K562 (cell line): ENCODE measurements around the gene PRKD1. TPM values are rescaled to one million over a fixed set of nuclear protein-coding genes. Genes with fewer than 3 reads are reported as not detected.

Source experiments
- ATAC-seq: fragments of 200-7000 bp; cut with Tn5 transposase; 3 replicates; pipeline ENCODE4 v1.9.1; 2020; ENCODE audit warnings: moderate library complexity
- BruUV-seq: library from RNA; stranded (reverse); fragments of 400-500 nt; replicated peaks from 2 replicates; lab custom pipeline; 2021; lab: Mats Ljungman, UMichigan
- CTCF ChIA-PET: fragments of 300-600 bp; formaldehyde crosslinking; extraction: SDS; loops from one replicate; lab custom pipeline; 2021; ENCODE audit warnings: low intra/inter-chr PET ratio; lab: Yijun Ruan, JAX
- POLR2A ChIA-PET: fragments of 300-600, 350-650 bp; sonication (Branson Sonifier 250); formaldehyde crosslinking; extraction: SDS; loops from one replicate; lab custom pipeline; 2021; ENCODE audit warnings: antibody characterized with exemption, inconsistent platforms; lab: Yijun Ruan, JAX
- DNase-seq, 4 experiments: peaks; one replicate each; pipeline versions ENCODE4 v3.0.0 to v3.0.0-alpha.2; 2011 to 2018; ENCODE audit warnings: low spot score in 3 of 4, mixed read lengths in 3 of 4; ENCODE audit errors: extremely low read depth in 1 of 4
- FAIRE-seq: peaks from 2 replicates; lab custom pipeline; 2011; peaks lifted over from hg19 to GRCh38; lab: Jason Lieb, UNC
- H2AFZ ChIP-seq: 2 replicates; pipeline ENCODE4 v1.6.0; 2011; ENCODE audit warnings: low read depth, low read length, control low read depth, inconsistent platforms
- H3K27ac ChIP-seq: fragments of 200-600 bp; 3 replicates; pipeline ENCODE4 v1.8.0; 2011; ENCODE audit warnings: low read depth, mild to moderate bottlenecking, control low read depth, inconsistent platforms, low read length, moderate library complexity, mixed read lengths; ENCODE audit errors: extremely low read depth
- H3K27me3 ChIP-seq, 2 experiments: fragments of 300-600 bp in 1 of 2; 2 replicates in 1 of 2; 3 replicates in 1 of 2; pipeline versions ENCODE4 v1.6.0 to v1.8.0; 2011; ENCODE audit warnings: inconsistent platforms in 2 of 2, low read length in 2 of 2, mild to moderate bottlenecking in 1 of 2, mixed read lengths in 1 of 2, moderate library complexity in 1 of 2; ENCODE audit not compliant: control insufficient read depth in 2 of 2, insufficient read depth in 2 of 2
- H3K36me3 ChIP-seq: fragments of 300-600 bp; 3 replicates; pipeline ENCODE4 v1.8.0; 2011; ENCODE audit warnings: mild to moderate bottlenecking, low read length, inconsistent platforms; ENCODE audit not compliant: control insufficient read depth, insufficient read depth
- H3K4me1 ChIP-seq, 2 experiments: fragments of 200-600 bp in 1 of 2; replicated peaks in 1 of 2; 2 replicates in 1 of 2; 3 replicates in 1 of 2; pipeline versions ENCODE4 v1.5.1 to v1.8.0; 2011; ENCODE audit warnings: inconsistent platforms in 2 of 2, low read length in 2 of 2, mild to moderate bottlenecking in 1 of 2, mixed read lengths in 1 of 2, moderate library complexity in 1 of 2; ENCODE audit not compliant: control insufficient read depth in 2 of 2, insufficient read depth in 2 of 2
- H3K4me2 ChIP-seq: 2 replicates; pipeline ENCODE4 v1.6.1; 2011; ENCODE audit warnings: low read length, control low read depth, inconsistent platforms, mixed read lengths; ENCODE audit not compliant: insufficient read depth
- H3K4me3 ChIP-seq: fragments of 200-600 bp; sonication (generic), shearing (Covaris generic); 2 replicates; pipeline ENCODE4 v1.5.1; 2016; ENCODE audit warnings: control low read depth, inconsistent platforms
- H3K79me2 ChIP-seq: fragments of 200-600 bp; 3 replicates; pipeline ENCODE4 v1.8.0; 2011; ENCODE audit warnings: low read length, inconsistent platforms; ENCODE audit not compliant: control insufficient read depth, insufficient read depth
- H3K9ac ChIP-seq, 2 experiments: 2 replicates each; pipeline versions ENCODE4 v1.6.0 to v1.6.1; 2011; ENCODE audit warnings: low read depth in 2 of 2, low read length in 2 of 2, control low read depth in 1 of 2, inconsistent platforms in 1 of 2, mild to moderate bottlenecking in 1 of 2, mixed read lengths in 1 of 2; ENCODE audit not compliant: insufficient read depth in 1 of 2
- H3K9me1 ChIP-seq: one replicate; pipeline ENCODE4 v1.6.0; 2011; ENCODE audit warnings: inconsistent platforms, mild to moderate bottlenecking, low read length, moderate library complexity; ENCODE audit not compliant: control insufficient read depth, insufficient read depth
- H3K9me3 ChIP-seq: replicated peaks from 2 replicates; pipeline ENCODE4 v1.5.1; 2011; ENCODE audit warnings: low read depth, low read length, inconsistent platforms; ENCODE audit not compliant: control insufficient read depth, insufficient read depth
- H4K20me1 ChIP-seq: replicated peaks from 2 replicates; pipeline ENCODE4 v1.6.1; 2011; ENCODE audit warnings: low read length, inconsistent platforms, mixed read lengths; ENCODE audit not compliant: control insufficient read depth, insufficient read depth
- ATF1 ChIP-seq, 2 experiments: fragments of 450-650 bp in 1 of 2; IDR thresholded peaks; 2 replicates each; pipeline ENCODE4 v1.6.1; 2016; ENCODE audit warnings: missing compliant biosample characterization in 1 of 2, missing genetic modification characterization in 1 of 2
- EGR1 ChIP-seq: fragments of 450-650 bp; conservative IDR thresholded peaks from 2 replicates; pipeline ENCODE4 v1.6.1; 2017; ENCODE audit warnings: mild to moderate bottlenecking
- MLLT1 ChIP-seq, 2 experiments: fragments of 450-650 bp; IDR thresholded peaks; 2 replicates each; pipeline ENCODE4 v1.6.1; 2016
- POU5F1 ChIP-seq: fragments of 150-350 bp; IDR thresholded peaks from 2 replicates; pipeline ENCODE4 v1.6.1; 2014; ENCODE audit warnings: borderline replicate concordance, low read length, low read depth, mild to moderate bottlenecking; ENCODE audit not compliant: partially characterized antibody
- PTBP1 ChIP-seq: fragments of 200-400 bp; formaldehyde crosslinking; IDR thresholded peaks from 2 replicates; pipeline ENCODE4 v1.6.1; 2017; ENCODE audit warnings: low read depth, low read length
- PTTG1 ChIP-seq: fragments of 450-650 bp; IDR thresholded peaks from 2 replicates; pipeline ENCODE4 v1.6.1; 2016; ENCODE audit warnings: low read depth, mild to moderate bottlenecking, missing genetic modification characterization, missing compliant biosample characterization
- RCOR1 ChIP-seq, 2 experiments: IDR thresholded peaks; 2 replicates each; pipeline ENCODE4 v1.6.1; 2012; ENCODE audit warnings: low read depth in 2 of 2, low read length in 2 of 2, borderline replicate concordance in 1 of 2, improper control_type of control experiment in 1 of 2
- SMAD4 ChIP-seq: fragments of 250-450 bp; sonication (Bioruptor Pico); conservative IDR thresholded peaks from 2 replicates; pipeline ENCODE4 v1.8.0; 2021; ENCODE audit warnings: inconsistent platforms, mild to moderate bottlenecking, moderate library complexity
- SPI1 ChIP-seq: IDR thresholded peaks from 2 replicates; pipeline ENCODE4 v1.6.1; 2011; ENCODE audit warnings: low read depth, low read length, control low read depth, borderline replicate concordance
- ZNF121 ChIP-seq: sonication (generic); formaldehyde crosslinking; conservative IDR thresholded peaks from 2 replicates; pipeline ENCODE4 v1.8.0; 2022; ENCODE audit warnings: missing genetic modification reagents
- ZNF589 ChIP-seq: fragments of 200-800 bp; sonication (Bioruptor generic); IDR thresholded peaks from 2 replicates; pipeline ENCODE4 v1.6.1; 2016; ENCODE audit warnings: low read depth, missing genetic modification characterization, missing compliant biosample characterization
- WGBS: fragments of 100-300 bp; shearing (Covaris generic); methylation state at CpG from one replicate; pipeline ENCODE4 v1.1.6; 2016; ENCODE audit warnings: low coverage, mixed read lengths; ENCODE audit not compliant: insufficient coverage; ENCODE audit errors: missing lambda C conversion rate; 5-methylcytosine and 5-hydroxymethylcytosine counted together
- in situ Hi-C: fragments of 300-500 bp; cut with MboI; formaldehyde crosslinking; loops from 4 replicates; pipeline ENCODE4 v1.15.0; 2018; ENCODE audit warnings: inconsistent platforms, mixed read lengths
- intact Hi-C: fragments of 100-400 bp; cut with micrococcal nuclease; formaldehyde crosslinking; loops from 2 replicates; pipeline ENCODE4 v1.14.2; 2022
- polyA plus RNA-seq, 8 experiments: library from polyadenylated mRNA; depleted of rRNA in 4 of 8; stranded (reverse) in 5 of 8; unstranded in 3 of 8; fragments of >200 nt; fragmentation: Nextera tagmentation in 2 of 8; fragmentation: Illumina TruSeq in 1 of 8; extraction: Ambion mirVana in 2 of 8; extraction: Trizol in 1 of 8; gene quantifications; 2 replicates each; pipeline versions ENCODE4 v1.2.1 to v1.2.3, GENCODE V29; 2011 to 2014; ENCODE audit warnings: inconsistent platforms in 1 of 8, missing spikeins in 1 of 8
- total RNA-seq, 7 experiments: library from RNA; depleted of rRNA in 6 of 7; stranded (reverse); fragments of >200 nt in 6 of 7; fragmentation: Illumina TruSeq in 2 of 7; extraction: Trizol in 2 of 7; gene quantifications; 2 replicates each; pipeline versions ENCODE4 v1.2.1 to v1.2.3, GENCODE V29; 2011 to 2021; ENCODE audit warnings: low replicate concordance in 1 of 7
- TF ChIP-seq, protein P1 (sequence below): sonication (generic); formaldehyde crosslinking; IDR thresholded peaks from 2 replicates; pipeline ENCODE4 v1.8.1; 2023; ENCODE audit warnings: mild to moderate bottlenecking, missing genetic modification reagents

PRKD1 gene
- total and polyA plus RNA-seq, 9 of the 15 experiments (the other 6 are each of a cell fraction or from before 2014, with no cell fraction given): 0.04 to 0.25 (median 0.13) TPM; not detected in 1

- DNase-seq (no peak), ATAC-seq (no peak), FAIRE-seq (no peak)
- Histone ChIP-seq H3K4me3 (no peak overlapping the region), H3K9ac (no peak overlapping the region), H3K79me2 (no peaks in the 10 kb centered on the region), H3K36me3 (no peaks in the 10 kb centered on the region), H3K9me1 (no peaks in the 10 kb centered on the region), H3K9me3 (no peaks in the 10 kb centered on the region), H3K4me2 (no peak overlapping the region), H2AFZ (no peak overlapping the region), H3K4me1 (no peaks in the 10 kb centered on the region), H3K27ac (no peak overlapping the region), H4K20me1 (no peaks in the 10 kb centered on the region), H3K27me3 (no peaks in the 10 kb centered on the region)
- no TSS peak for BruUV-seq
- ChIA-PET CTCF (no interaction called here), POLR2A (no interaction called here)
- intact Hi-C loops: no loop called here
- TF ChIP-seq EGR1: no peak
- no peak for TF ChIP-seq ZNF589 (CRISPR knock-in tag)
- TF ChIP-seq RCOR1 (IDR thresholded peaks at IDR 0.05; ENCODE audit: borderline replicate concordance in 1 of 2, low read depth in 2 of 2, low read length in 2 of 2): no peak
- TF ChIP-seq PTTG1 (tag): no peak
- no peak for TF ChIP-seq ATF1 (CRISPR knock-in tag; IDR thresholded peaks at IDR 0.05)
- no peak for TF ChIP-seq ATF1 (tag; IDR thresholded peaks at IDR 0.05)
- TF ChIP-seq PTBP1: no peak
- no peak for TF ChIP-seq SMAD4 (CRISPR knock-in tag)
- TF ChIP-seq ZNF121 (CRISPR knock-in tag): no peak
- no peak for TF ChIP-seq SPI1
- TF ChIP-seq MLLT1 (IDR thresholded peaks at IDR 0.05): no peak
- TF ChIP-seq, protein P1, sequence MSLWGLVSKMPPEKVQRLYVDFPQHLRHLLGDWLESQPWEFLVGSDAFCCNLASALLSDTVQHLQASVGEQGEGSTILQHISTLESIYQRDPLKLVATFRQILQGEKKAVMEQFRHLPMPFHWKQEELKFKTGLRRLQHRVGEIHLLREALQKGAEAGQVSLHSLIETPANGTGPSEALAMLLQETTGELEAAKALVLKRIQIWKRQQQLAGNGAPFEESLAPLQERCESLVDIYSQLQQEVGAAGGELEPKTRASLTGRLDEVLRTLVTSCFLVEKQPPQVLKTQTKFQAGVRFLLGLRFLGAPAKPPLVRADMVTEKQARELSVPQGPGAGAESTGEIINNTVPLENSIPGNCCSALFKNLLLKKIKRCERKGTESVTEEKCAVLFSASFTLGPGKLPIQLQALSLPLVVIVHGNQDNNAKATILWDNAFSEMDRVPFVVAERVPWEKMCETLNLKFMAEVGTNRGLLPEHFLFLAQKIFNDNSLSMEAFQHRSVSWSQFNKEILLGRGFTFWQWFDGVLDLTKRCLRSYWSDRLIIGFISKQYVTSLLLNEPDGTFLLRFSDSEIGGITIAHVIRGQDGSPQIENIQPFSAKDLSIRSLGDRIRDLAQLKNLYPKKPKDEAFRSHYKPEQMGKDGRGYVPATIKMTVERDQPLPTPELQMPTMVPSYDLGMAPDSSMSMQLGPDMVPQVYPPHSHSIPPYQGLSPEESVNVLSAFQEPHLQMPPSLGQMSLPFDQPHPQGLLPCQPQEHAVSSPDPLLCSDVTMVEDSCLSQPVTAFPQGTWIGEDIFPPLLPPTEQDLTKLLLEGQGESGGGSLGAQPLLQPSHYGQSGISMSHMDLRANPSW (CRISPR knock-in tag): no peak
- no peak for TF ChIP-seq POU5F1
- 5% methylated on average over 8 of the region's 26 CpGs for WGBS
- in situ Hi-C loops: no loop called here
These were observed 18.7 kb downstream of the PRKD1 start for GRCh38 chr14:29908652-29909577.
